ENCODE measurements around the gene PCID2.
A peak's percentile ranks its signal among the peaks of the same experiment; 100 is the strongest.

The PCID2 gene

GRCh38 chr13:113220141-113220598 lies 11.7 kb upstream of the PCID2 start:
- DNase-seq (ENCODE audit: extremely low read depth in 1 of 2, low read depth in 1 of 2): no peak

DNA sequence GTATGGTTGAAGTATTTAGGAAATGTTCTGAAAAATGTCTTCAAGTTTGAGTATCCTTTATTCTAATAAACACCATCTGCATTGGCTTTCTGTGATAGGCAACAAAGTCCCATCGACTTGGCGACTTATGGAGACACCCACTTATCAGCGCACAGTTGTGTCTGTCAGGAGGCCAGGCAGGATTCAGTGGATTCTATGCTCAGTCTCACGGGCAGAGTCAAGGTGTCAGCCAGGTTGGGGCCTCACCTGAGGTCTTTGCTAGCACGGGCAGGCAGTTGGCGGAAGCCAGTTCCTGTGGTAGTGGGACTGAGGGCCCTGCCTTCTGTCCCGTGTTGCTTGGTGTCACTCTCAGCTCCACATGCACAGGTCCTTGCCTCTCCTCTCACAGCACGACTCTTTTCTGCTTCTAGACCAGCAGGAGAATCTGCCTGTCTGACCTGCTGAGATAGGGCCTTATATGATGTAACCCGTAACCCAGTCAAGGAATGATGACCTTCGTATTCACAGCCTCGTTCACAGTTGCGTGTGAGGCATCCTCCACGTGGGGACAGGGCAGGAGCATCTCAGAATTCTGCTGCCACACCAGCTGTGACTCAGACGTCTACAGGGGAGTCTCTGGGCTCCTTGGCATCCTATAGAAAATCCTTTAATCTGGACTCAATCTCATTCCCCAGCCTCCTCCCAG lies 10.9 kb upstream of the PCID2 start:
- no peak for DNase-seq (ENCODE audit: extremely low read depth in 1 of 2, low read depth in 1 of 2)

- DNase-seq (ENCODE audit: extremely low read depth in 1 of 2, low read depth in 1 of 2): no peak
Measured at GRCh38 chr13:113218586-113218985, 10.1 kb upstream of the PCID2 start.

DNA sequence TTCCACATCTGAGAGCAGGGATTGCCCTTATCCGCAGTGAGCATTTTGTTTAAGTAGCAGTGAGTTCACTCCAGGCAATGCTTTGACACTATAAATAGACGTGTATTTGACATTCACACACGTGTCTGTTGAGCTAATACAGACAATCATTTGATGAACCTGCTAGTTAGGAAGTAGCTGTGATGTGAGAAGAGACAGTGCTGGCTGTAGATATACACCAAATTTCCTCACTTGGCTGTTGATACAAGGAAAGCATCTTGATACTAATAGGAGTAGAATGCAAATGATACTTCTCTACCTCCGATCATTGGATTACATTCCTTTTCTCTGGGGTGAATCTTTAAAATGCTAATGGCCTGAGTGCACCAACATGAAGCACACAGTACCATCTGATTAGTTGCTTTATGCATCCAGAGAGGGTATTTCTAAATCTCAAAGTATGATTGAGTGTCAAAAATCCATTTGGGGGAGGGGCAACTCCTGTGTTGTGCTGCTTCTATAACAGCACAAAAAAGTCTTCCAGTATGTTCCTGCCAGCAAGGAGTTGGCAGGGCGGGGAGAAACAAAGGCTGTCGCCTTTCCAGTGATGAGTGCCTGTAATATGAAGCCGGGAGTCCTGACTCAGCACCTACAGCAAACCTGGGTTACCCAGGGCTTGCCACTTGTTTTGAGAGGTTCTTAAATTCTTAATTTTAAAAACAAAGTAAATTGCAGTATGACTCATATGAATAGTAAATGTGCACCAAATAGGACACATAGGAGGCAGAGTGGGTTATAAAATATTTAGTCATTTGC lies 8.0 kb upstream of the PCID2 start:
- DNase-seq (ENCODE audit: extremely low read depth in 1 of 2, low read depth in 1 of 2): no peak

GRCh38 chr13:113211774-113212173 lies 3.3 kb upstream of the PCID2 start:
- no peak for DNase-seq (ENCODE audit: extremely low read depth in 1 of 2, low read depth in 1 of 2)

DNA sequence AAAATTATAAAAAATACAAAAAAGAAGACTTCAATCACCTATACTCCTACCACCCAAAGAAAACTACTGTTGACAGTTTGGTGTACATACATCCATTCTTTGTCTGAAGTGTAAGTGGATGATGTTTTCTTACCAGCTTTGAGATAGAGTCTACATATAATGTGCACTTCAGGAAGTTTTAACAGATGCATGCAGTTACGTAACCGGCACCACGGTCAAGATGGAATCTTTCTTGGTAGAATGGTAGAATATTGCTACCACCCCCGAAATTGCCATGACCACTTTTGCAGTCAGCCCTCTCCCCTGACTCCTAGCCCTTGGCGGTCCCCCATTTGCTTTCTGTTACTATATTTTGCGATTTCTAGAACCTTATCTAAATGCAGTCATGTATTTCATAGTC lies 2.4 kb upstream of the PCID2 start:
- no peak for DNase-seq (ENCODE audit: extremely low read depth in 1 of 2, low read depth in 1 of 2)

GRCh38 chr13:113209759-113210421 lies 1.4 kb upstream of the PCID2 start:
- DNase-seq (ENCODE audit: extremely low read depth in 1 of 2, low read depth in 1 of 2): peak; percentile 36 to 49

DNA sequence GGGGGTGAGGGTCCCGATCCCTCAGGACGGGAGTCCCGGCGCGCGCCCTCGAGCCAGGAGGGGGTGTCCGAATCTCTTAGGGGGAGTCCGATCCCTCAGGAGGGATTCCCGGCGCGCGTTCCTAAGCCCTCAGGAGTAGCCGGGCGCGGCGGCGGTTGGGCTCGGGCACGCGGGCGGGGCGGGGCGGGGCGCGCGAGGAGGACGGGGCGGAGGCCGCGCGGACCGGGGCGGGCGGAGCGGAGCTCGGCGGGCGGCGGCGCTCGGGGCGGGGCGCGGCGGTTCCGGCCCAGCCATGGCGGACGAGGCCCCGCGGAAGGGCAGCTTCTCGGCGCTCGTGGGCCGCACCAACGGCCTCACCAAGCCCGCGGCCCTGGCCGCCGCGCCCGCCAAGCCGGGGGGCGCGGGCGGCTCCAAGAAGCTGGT lies 878 bp upstream of the PCID2 start, which contains the start of gene CUL4A:
Gene CUL4A (plus strand): TSS at position 278 of the 423 bp plus-strand sequence. CDS start 15 bp downstream, at position 293.
- DNase-seq (ENCODE audit: extremely low read depth in 1 of 2, low read depth in 1 of 2): peak; percentile 28 to 63

GRCh38 chr13:113207890-113208420 lies 514 bp downstream of the PCID2 start:
- DNase-seq (ENCODE audit: extremely low read depth in 1 of 2, low read depth in 1 of 2): no peak

DNA sequence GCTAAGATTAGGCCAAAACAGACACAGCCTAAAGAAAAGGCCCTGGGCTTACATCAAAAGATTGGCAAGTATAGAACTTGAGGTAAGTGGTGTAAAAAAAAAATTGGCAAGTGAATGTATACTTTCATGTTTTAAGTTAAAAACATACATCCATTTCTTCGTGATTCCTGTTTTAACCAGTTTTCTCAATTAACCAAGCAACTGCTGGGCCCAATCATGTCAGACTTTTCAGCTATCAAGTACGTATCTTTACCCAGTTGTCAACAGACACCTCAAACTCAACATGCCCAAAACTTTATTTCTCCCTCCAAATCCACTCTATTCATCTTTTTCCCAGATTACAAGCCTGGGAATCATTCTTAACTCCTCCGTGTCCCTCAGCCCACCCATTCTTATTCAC lies 1.0 kb downstream of the PCID2 start:
- no peak for DNase-seq (ENCODE audit: extremely low read depth in 1 of 2, low read depth in 1 of 2)

DNA sequence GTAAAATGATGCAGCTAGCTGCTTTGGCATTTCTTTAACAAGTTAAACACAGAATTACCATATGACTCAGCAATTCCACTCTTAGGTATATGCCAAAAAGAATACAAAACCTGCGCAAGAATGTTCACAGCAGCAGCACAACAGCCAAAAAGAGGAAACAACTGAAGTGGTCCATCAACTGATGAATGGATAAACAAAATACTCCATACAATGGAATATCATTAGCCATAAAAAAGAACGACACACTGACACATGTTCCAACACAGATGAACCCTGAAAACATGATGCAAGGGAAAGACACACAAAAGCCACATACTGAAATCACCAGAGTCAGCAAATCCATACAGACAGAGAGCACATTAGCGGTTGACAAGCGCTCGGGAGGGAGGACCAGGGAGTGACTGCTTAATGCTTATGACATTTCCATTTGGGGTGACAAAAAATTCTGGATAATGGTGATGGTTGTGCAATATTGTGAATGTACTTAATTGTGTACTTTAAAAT lies 3.0 kb downstream of the PCID2 start:
- no peak for DNase-seq (ENCODE audit: extremely low read depth in 1 of 2, low read depth in 1 of 2)

- DNase-seq (ENCODE audit: extremely low read depth in 1 of 2, low read depth in 1 of 2): no peak
Measured at GRCh38 chr13:113204378-113204734, 4.1 kb downstream of the PCID2 start.

GRCh38 chr13:113203507-113204377 lies 4.7 kb downstream of the PCID2 start:
- no peak for DNase-seq (ENCODE audit: extremely low read depth in 1 of 2, low read depth in 1 of 2)

GRCh38 chr13:113202912-113203311 lies 5.6 kb downstream of the PCID2 start:
- DNase-seq (ENCODE audit: extremely low read depth in 1 of 2, low read depth in 1 of 2): no peak

- no peak for DNase-seq (ENCODE audit: extremely low read depth in 1 of 2, low read depth in 1 of 2)
Measured at GRCh38 chr13:113201815-113202214, 6.7 kb downstream of the PCID2 start.

GRCh38 chr13:113196970-113197737 lies 11.3 kb downstream of the PCID2 start:
- no peak for DNase-seq (ENCODE audit: extremely low read depth in 1 of 2, low read depth in 1 of 2)

GRCh38 chr13:113195360-113195759 lies 13.1 kb downstream of the PCID2 start:
- DNase-seq (ENCODE audit: extremely low read depth in 1 of 2, low read depth in 1 of 2): no peak

DNA sequence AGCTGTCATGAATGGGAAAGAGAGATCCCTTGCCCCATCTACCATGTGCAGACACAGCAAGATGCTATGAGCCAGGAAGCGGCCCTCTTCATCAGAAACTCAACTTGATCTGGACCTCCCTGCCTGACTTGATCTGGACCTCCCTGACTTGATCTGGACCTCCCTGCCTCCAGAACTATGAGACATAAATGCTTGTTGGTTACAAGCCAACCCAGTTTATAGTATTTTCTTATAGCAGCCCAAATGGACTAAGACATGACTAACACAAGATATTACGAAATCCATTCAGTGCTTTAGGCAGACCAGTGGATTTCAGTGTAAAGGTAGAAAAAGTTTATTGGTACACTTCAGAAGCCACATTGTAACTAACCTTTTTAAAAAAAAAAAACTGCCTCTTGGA lies 15.6 kb downstream of the PCID2 start:
- no peak for DNase-seq (ENCODE audit: extremely low read depth in 1 of 2, low read depth in 1 of 2)

- DNase-seq (ENCODE audit: extremely low read depth in 1 of 2, low read depth in 1 of 2): no peak
Measured at GRCh38 chr13:113192279-113192678, 16.2 kb downstream of the PCID2 start.

DNA sequence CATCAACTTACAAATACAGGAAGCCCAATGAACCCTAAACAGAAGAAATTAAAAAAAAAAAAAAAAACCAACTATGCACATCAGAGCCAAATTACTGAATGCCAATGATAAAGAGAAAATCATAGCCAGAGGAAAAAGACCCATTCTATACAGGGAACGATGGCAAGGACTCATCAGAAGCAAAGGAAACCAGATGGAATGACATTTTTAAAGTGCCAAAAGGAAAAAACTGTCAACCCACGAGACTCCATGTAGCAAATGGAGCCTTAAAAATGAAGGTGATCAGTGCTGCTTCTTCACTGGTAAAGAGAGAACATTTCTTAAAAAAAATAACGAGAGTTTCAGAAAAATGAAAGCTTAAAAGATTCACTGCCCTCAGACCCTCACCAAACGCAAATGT lies 18.3 kb downstream of the PCID2 start:
- no peak for DNase-seq (ENCODE audit: extremely low read depth in 1 of 2, low read depth in 1 of 2)

Measured in activated CD8-positive, alpha-beta memory T cell treated with anti-CD3 and anti-CD28 coated beads for 1 hour (primary cell).